Tibial nerve (tissue), 4 donors: ENCODE measurements around the gene SPPL2B. TPM values are rescaled to one million over a fixed set of nuclear protein-coding genes. Genes with fewer than 3 reads are reported as not detected.
A peak's percentile ranks its signal among the peaks of the same experiment; 100 is the strongest.

ENCODE experiments used
- DNase-seq, 2 donors: peaks; one replicate each; pipeline ENCODE4 v3.0.0-alpha.2; 2019; ENCODE audit warnings: low spot score in 2 of 2
- H3K27ac ChIP-seq, 4 donors: fragments of 200-600 bp; sonication (generic) in 3 of 4; one replicate each; pipeline ENCODE4 v1.5.1; 2017 to 2019; ENCODE audit warnings: mild to moderate bottlenecking in 1 of 4
- H3K27me3 ChIP-seq, 2 donors: fragments of 200-600 bp; sonication (generic) in 1 of 2; one replicate each; pipeline versions ENCODE4 v1.5.1 to v1.6.0; 2017 to 2019
- H3K36me3 ChIP-seq, 3 donors: fragments of 200-600 bp; sonication (generic); one replicate each; pipeline ENCODE4 v1.5.1; 2018 to 2019
- H3K4me1 ChIP-seq, 4 donors: fragments of 200-600 bp; sonication (generic) in 3 of 4; one replicate each; pipeline ENCODE4 v1.5.1; 2017 to 2019
- H3K4me3 ChIP-seq, 4 donors: fragments of 200-600 bp; sonication (generic) in 3 of 4; one replicate each; pipeline ENCODE4 v1.5.1; 2017 to 2019; ENCODE audit warnings: mild to moderate bottlenecking in 1 of 4, moderate library complexity in 1 of 4
- H3K9me3 ChIP-seq, 4 donors: fragments of 200-600 bp; sonication (generic) in 3 of 4; one replicate each; pipeline ENCODE4 v1.5.1; 2017 to 2019
- CTCF ChIP-seq, 5 experiments: fragments of 200-600 bp in 3 of 5; fragments of 450-650 bp in 2 of 5; sonication (generic) in 3 of 5; IDR thresholded peaks; one replicate each; pipeline ENCODE4 v1.5.1; 2016 to 2019; ENCODE audit warnings: antibody characterized with exemption in 5 of 5, mild to moderate bottlenecking in 3 of 5, moderate library complexity in 2 of 5
- EP300 ChIP-seq, 2 donors: sonication (generic); formaldehyde crosslinking; IDR thresholded peaks; one replicate each; pipeline ENCODE4 v1.6.1; 2017; ENCODE audit warnings: antibody characterized with exemption in 2 of 2, mild to moderate bottlenecking in 1 of 2
- POLR2A ChIP-seq, 2 donors: fragments of 450-650 bp; IDR thresholded peaks; one replicate each; pipeline ENCODE4 v1.6.1; 2017; ENCODE audit warnings: antibody characterized with exemption in 2 of 2, mild to moderate bottlenecking in 2 of 2, moderate library complexity in 2 of 2
- WGBS, 2 donors: methylation state at CpG; one replicate each; pipeline ENCODE4 v1.1.5; 2018; 5-methylcytosine and 5-hydroxymethylcytosine counted together
- total RNA-seq, 4 donors: library from RNA; depleted of rRNA; stranded (reverse); fragments of >200 nt; gene quantifications; one replicate each; pipeline ENCODE4 v1.1.0, GENCODE V29; 2016

SPPL2B gene
- total RNA-seq, 4 donors from 2014 or later: 51.1 to 97.2 (median 77.7) TPM

DNA sequence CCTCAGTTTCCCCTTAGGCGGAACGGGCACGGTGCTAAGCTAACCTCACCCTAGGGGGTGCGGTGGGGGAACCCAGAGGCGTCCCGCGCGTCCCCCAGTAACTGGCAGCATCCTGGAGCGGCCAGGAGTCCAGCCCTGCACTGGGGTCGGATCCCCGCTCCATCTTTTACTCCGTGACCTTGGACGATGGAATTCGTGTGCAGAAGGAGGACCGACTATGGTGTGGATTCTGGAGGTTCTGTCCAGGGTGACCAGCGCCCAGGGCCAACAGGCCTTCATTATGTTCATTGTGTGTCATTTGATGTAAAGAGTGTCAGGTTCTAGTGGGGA, 630 bp downstream of the SPPL2B start:
- Histone ChIP-seq H3K27me3 (no peaks in the 10 kb centered on the region), H3K9me3 (no peaks in the 10 kb centered on the region), H3K4me3 (peak overlapping the region; percentile 75 to 93 (median 86)), H3K36me3 (peaks cover 0 to 20% (median 0%) of the 10 kb centered on the region in 3 donors), H3K4me1 (peaks cover 0 to 73% (median 47%) of the 10 kb centered on the region in 4 donors), H3K27ac (peak overlapping the region in 3 of 4 donors; percentile 79 to 87 (median 84))
- no peak for DNase-seq
- 2 to 4% methylated on average over 4 to 11 of the region's 16 CpGs for WGBS, 2 donors
- TF ChIP-seq EP300 (IDR thresholded peaks at IDR 0.05): no peak
- no peak for TF ChIP-seq CTCF (IDR thresholded peaks at IDR 0.05)
- TF ChIP-seq POLR2A (IDR thresholded peaks at IDR 0.05): no peak

GRCh38 chr19:2329501-2329916, 1.0 kb downstream of the SPPL2B start:
- Histone ChIP-seq H3K4me1 (peaks cover 0 to 77% (median 47%) of the 10 kb centered on the region in 4 donors), H3K36me3 (peaks cover 0 to 17% (median 0%) of the 10 kb centered on the region in 3 donors), H3K27me3 (no peaks in the 10 kb centered on the region), H3K4me3 (peak overlapping the region; percentile 75 to 93 (median 86)), H3K27ac (peak overlapping the region in 1 of 4 donors; percentile 84), H3K9me3 (no peaks in the 10 kb centered on the region)
- no peak for DNase-seq
- 40 to 41% methylated on average over 13 of the region's 13 CpGs for WGBS, 2 donors
- no peak for TF ChIP-seq CTCF (IDR thresholded peaks at IDR 0.05)
- no peak for TF ChIP-seq EP300 (IDR thresholded peaks at IDR 0.05)
- TF ChIP-seq POLR2A (IDR thresholded peaks at IDR 0.05): no peak

DNA sequence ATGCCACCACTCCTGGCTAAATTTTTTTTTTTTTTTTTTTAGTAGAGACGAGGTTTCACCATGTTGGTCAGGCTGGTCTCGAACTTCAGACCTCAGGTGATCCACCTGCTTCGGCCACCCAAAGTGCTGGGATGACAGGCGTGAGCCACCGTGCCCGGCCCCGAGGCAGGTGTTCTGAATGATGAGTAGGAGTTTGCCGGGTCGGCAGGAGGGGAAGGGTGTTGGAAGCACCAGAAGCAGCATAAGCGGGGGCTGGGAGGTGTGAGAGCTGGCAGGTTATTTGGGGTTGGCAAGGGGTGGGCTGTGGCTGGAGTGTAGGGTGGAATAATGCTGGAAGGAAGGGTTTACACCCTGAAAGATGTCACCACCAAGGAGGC, 1.8 kb downstream of the SPPL2B start:
- H3K27me3 ChIP-seq: no peaks in the 10 kb centered on the region
- H3K36me3 ChIP-seq: peaks cover 0 to 14% (median 0%) of the 10 kb centered on the region in 3 donors
- WGBS, 2 donors: 77 to 79% methylated on average over 10 of the region's 10 CpGs
- TF ChIP-seq CTCF (IDR thresholded peaks at IDR 0.05): no peak
- H3K4me1 ChIP-seq: peaks cover 0 to 79% (median 47%) of the 10 kb centered on the region in 4 donors
- no peak overlapping the region for H3K4me3 ChIP-seq
- peak overlapping the region in 1 of 4 donors; percentile 76 for H3K27ac ChIP-seq
- DNase-seq: no peak
- H3K9me3 ChIP-seq: no peaks in the 10 kb centered on the region

DNA sequence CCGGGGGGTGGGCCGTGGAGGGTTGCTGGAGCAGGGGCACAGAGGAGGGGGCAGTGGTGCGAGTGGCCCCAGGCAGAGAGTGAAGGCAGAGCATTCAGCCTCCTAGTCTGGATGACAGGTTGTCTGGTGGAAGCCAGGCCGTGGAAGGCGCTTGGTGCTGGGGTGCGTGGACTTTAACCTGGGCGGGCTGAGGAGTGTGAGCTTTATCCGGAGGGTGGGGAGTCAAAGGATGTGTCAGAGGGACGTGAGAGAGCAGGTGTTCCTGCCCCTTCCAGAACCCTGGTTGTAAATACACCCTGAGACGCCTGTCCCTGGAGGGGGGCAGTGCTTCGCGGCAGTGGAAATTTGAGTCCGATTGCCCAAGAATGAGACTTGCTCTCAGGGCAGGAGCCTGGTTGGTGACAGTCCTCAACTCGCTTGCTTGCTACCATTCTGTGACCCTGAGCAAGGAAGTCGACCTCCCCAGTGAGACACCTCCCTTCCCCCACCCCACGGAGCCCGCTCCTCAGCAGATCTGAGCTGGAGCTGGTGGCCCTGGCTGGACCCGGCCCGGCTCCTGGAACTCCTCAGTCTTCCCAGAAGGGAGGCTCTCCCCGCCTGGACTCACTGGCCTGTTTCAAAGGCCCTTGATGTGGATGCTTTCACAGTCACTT, 2.3 kb downstream of the SPPL2B start:
- Histone ChIP-seq H3K4me3 (no peak overlapping the region), H3K9me3 (no peaks in the 10 kb centered on the region), H3K36me3 (peaks cover 0 to 9% (median 0%) of the 10 kb centered on the region in 3 donors), H3K4me1 (peaks cover 0 to 79% (median 47%) of the 10 kb centered on the region in 4 donors), H3K27ac (peak overlapping the region in 3 of 4 donors; percentile 27 to 76 (median 42)), H3K27me3 (no peaks in the 10 kb centered on the region)
- no peak for TF ChIP-seq CTCF (IDR thresholded peaks at IDR 0.05)
- TF ChIP-seq EP300 (IDR thresholded peaks at IDR 0.05): no peak
- no peak for TF ChIP-seq POLR2A (IDR thresholded peaks at IDR 0.05)
- 60 to 63% methylated on average over 18 to 20 of the region's 20 CpGs for WGBS, 2 donors
- no peak for DNase-seq

- peak overlapping the region in 3 of 4 donors; percentile 27 to 76 (median 42) for H3K27ac ChIP-seq
- no peak for DNase-seq
- peaks cover 0 to 6% (median 0%) of the 10 kb centered on the region in 3 donors for H3K36me3 ChIP-seq
- peaks cover 0 to 71% (median 45%) of the 10 kb centered on the region in 4 donors for H3K4me1 ChIP-seq
- H3K9me3 ChIP-seq: no peaks in the 10 kb centered on the region
- TF ChIP-seq EP300 (IDR thresholded peaks at IDR 0.05) (no peak), POLR2A (IDR thresholded peaks at IDR 0.05) (no peak), CTCF (IDR thresholded peaks at IDR 0.05) (no peak)
- no peaks in the 10 kb centered on the region for H3K27me3 ChIP-seq
- no peak overlapping the region for H3K4me3 ChIP-seq
- 51 to 56% methylated on average over 12 of the region's 12 CpGs for WGBS, 2 donors
Observed at GRCh38 chr19:2331601-2332246, 3.2 kb downstream of the SPPL2B start.
